ENCODE results near the gene GALNS. TPM values are rescaled to one million over a fixed set of nuclear protein-coding genes. Genes with fewer than 3 reads are reported as not detected.

The GALNS gene
- total RNA-seq, 1 donor from 2014 or later, result 15.8 TPM

DNA sequence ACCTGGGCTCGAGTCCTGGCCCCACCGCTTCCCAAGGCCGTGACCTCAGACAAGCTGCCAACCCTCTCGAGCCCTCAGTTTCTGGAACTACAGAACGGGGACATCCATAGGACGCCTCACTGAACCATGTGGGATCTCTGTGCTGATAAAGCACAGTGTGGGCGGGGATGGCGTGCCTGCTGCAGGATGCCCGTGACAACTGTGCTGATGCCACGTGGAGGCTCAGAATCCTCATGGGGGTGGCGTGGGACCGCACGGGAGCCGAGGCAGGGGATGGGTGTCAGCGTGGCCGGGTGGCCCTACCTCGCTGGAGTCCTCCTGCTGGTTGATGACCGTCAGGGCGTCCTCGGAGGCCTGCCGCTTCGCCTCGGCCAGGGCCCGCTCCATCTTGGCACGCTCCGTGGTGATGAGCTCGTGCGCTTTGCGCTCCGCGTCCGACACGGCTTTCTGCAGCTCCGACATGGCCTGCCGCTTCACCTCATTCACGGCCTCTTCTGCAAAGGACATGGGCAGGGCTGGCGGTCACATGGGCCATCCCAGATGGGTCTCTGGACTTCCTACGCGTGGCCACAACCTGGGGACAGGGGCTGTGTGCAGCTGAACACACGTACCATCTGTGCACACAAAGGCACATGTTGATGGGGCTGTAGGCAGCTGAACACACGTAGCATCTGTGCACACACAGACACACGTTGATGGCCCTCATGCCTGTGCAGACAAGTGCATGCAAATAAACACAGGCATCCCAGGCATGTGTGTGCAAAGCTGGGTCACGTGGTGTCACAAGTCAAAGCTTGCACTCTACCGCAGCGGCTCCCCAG lies 22.4 kb upstream of the GALNS start:
- no peak for DNase-seq (ENCODE audit: missing footprints)
- no peak for ATAC-seq
- intact Hi-C loops (cut with DNase I), result no loop called here

DNA sequence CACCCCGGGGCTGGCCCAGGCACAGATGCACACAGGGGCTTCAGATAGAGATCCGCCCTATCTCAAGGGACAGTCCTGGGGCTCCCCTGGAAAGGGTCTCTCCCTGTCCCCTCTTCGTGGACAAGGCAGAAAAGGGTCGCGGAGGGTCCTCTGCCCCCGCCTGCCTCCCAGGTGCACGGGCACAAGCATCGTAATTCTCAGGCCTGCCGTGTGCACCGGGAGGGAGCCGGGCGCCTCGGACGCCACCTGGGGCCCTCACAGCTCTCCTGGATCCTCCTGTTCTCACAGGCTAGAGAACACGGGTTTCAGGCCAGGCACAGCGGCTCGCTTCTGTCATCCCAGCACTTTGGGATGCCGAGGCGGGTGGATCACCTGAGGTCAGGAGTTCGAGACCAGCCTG lies 21.6 kb upstream of the GALNS start:
- DNase-seq (ENCODE audit: missing footprints) (no peak), ATAC-seq (no peak)
- intact Hi-C loops (cut with DNase I), result no loop called here

DNA sequence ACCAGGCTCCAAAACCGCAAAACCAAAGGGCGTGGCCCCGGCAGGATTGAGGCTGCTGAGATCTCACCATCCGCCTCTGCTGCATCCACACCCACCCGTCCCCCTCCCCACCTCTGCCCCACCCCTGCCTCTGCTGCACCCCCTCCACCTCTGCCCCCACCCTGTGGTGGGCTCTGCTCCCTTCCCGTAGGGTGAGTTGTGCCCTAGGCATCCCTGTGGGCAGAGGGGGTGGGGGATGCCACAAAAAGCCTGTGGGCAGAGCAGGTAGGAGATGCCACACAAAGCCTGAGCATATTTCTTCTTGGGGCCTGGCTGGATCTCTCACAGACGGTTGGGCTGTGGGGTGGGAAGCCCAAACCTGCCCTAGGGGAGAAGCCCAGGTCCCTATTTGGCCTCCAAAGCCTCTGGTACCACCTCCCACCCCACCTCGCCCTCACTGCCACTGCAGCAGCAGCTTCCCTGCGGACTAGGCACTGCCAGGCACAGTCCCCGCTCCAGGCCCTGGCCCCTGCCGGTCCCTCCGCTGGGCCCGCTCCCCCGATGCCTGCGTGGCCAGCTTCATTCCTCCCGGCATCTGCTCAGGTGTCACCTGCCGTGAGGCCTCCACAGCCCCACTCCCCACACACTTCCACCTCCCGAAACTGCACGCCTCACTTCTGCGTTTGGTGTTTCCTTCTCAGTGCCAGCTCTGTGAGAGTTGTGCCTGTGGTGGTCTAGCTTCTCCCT lies 21.0 kb upstream of the GALNS start:
- ATAC-seq, result no peak
- DNase-seq (ENCODE audit: missing footprints), result no peak
- intact Hi-C loops (cut with DNase I), result no loop called here

DNA sequence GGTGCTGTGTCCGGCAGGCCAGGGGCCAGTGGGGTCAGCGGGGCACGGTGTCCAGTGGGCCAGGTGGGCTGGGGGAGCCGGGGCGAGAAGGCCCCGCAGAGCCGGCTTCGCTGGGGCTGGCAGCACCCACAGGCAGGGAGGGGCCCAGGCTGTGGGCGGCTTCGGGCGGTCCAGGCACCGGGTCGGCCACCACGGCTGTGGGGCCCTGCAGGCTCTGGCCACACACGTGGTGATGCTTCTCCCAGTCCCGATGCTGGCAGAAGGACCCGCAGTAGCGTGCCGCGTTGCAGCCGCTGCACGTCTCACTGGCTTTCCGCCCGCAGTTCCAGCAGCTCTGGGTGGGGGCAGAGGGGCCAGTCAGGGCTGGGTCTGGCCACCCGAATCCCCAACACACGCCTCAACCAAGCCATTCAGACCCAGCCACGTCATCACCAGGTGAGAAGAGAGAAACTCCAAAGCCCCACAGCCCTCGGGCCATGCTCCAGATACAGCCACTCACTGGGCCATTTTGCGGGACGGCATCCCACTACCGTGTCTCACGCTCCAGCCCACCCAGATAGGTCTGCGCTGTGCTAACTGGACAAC lies 20.3 kb upstream of the GALNS start:
- intact Hi-C loops (cut with DNase I), result no loop called here
- DNase-seq (ENCODE audit: missing footprints), result no peak
- ATAC-seq, result no peak

DNA sequence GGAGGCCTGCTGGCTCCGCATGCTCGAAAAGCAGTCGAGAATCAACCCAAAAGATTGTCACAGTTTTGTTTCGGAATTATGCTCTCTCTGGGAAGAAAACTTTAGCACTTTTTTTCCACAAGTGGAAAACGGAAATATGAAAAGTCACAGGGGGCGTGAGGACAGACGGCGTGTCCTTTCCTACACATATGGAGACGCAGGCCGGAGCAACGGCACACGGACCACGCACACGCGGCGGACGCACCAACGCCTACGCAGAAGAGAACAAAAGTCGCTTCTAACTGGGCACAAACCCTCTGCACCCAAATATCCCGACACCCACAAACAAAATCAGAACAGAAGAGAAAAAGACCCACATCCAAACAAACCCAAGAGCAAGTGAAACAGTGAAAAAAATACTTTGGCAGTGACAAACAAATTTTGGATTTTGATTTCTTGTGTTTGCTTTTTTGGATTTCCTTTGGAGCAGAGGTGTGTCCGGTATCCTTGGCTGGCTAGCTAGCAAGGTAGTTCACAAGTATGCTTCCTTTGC lies 19.0 kb upstream of the GALNS start:
- ATAC-seq (no peak), DNase-seq (ENCODE audit: missing footprints) (no peak)
- intact Hi-C loops (cut with DNase I), result no loop called here

GRCh38 chr16:88874938-88875599 lies 18.3 kb upstream of the GALNS start:
- no peak for DNase-seq (ENCODE audit: missing footprints)
- intact Hi-C loops (cut with DNase I), result no loop called here
- ATAC-seq, result no peak

- ATAC-seq, result no peak
- intact Hi-C loops (cut with DNase I), result no loop called here
- DNase-seq (ENCODE audit: missing footprints), result no peak
These were observed 16.0 kb upstream of the GALNS start for GRCh38 chr16:88872650-88873331.

- intact Hi-C loops (cut with DNase I), result no loop called here
- ATAC-seq (no peak), DNase-seq (ENCODE audit: missing footprints) (no peak)
These were observed 15.1 kb upstream of the GALNS start for GRCh38 chr16:88871730-88872416.

- intact Hi-C loops (cut with DNase I), result no loop called here
- ATAC-seq (no peak), DNase-seq (ENCODE audit: missing footprints) (no peak)
These were observed 14.6 kb upstream of the GALNS start for GRCh38 chr16:88871349-88871702.

DNA sequence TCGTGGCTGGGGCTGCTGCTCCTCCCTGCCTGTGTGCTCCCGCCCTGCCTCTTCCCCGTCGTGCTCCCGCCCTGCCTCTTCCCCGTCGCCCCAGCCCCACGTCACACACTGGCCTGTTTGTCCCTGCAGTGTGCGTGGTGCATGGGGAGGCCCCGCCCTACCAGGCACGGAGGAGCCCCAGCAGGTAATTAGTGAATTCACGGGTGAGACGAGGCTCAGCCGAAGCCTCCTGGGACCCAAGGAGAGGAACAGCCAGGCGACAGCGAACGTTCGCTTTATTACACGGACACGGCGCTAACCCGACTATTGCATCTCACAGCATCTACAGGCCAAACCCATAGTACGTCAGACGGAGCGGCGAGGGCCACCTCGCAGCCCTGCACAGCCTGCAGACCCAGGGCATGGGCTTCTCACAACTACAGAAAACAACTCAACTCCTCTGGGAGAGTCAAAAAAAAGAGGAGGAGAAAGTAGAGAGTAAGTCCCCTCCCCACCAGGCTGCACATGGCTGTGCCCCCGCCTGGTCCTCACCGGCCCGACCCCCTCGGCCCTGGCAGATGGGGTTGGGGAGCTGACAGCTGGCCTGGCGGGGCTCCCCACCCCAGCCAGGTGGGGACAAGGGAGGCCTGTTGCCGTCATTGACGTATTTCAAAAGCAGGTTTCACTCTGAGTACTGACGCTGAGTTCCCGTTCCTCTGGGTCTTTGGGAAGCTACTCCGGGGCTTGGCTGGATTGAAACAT lies 14.0 kb upstream of the GALNS start:
- no peak for DNase-seq (ENCODE audit: missing footprints)
- no peak for ATAC-seq
- intact Hi-C loops (cut with DNase I), result no loop called here

- intact Hi-C loops (cut with DNase I), result no loop called here
- DNase-seq (ENCODE audit: missing footprints) (peak; percentile 85), ATAC-seq (peak; percentile 73)
These were observed 12.9 kb upstream of the GALNS start for GRCh38 chr16:88869673-88869980.

GRCh38 chr16:88868974-88869672 lies 12.4 kb upstream of the GALNS start:
- no peak for ATAC-seq
- intact Hi-C loops (cut with DNase I), result no loop called here

DNA sequence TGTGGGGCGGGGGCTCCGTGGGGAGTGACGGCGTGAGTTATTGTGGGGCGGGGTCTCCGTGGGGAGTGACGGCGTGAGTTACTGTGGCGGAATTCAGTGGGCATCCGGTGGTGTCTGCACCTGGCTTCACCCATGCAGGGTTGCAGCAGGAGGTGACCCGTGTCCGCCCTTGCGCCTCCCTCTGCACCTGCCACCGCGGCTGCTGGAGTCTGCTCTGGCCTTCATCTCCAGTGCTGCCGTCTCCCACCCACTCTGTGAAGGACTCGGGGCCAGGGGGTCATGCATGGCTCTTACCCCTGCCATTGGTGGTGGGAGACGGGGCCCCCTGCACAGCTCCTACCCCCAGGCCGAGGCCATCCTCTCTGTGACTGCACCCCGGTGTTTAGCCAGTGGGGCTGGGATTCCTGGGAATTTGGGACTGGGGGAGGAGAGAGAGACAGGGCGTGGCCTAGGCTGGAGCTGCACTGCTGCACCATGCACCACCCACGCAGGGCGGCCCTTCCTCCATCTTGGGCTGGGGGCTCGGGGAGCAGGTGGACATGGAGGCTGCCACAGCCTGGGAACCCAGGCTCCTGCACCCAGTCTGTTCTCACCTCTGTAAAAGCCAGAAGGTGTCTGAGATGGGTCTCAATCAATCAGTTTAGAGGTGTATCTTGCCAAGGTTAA lies 11.0 kb upstream of the GALNS start:
- DNase-seq (ENCODE audit: missing footprints), result no peak
- intact Hi-C loops (cut with DNase I), result no loop called here

More at GRCh38 chr16:88868974-88869672, 12.4 kb upstream of the GALNS start:
- DNase-seq (ENCODE audit: missing footprints), result no peak

DNA sequence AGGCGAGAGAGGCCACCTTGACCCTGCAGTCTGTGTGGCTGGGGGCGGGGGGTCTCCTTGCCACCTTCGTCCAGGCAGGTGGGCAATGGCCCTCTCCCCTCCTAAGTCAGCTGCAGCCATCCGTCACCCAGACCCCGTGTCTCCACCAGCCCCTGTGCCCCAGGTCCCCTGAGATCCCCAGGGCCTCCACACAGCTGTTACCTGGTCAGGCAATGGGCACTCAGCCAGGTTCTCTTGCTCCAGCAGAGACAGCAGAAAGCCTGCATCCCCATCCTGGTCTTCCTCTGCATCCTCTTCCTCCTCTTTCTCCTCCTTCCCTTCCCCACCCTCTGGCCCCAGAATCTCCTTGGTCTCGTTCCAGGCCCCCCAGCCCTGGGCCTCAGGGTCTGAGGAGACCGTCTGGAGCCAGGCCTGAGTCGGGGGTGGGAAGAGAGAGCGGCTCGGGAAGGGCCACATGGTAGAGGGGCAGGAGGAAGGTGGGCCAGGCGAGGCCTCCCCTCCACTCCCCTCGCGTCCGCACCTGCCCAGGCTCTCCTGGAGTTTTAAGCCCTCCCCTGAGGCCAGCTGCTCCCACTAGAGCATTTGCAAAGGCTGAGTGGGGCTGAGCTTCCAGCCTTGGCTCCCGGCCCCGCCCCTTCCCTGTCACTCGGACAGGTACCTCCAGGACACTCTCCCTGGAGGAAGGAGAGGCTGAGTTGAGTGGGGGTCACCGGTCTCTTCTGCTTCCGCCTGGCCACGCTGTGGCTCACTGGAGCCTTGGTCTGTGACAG lies 9.6 kb upstream of the GALNS start, which contains the start of gene PABPN1L:
Gene PABPN1L (minus strand): TSS at position 510 of the 770 bp plus-strand sequence. CDS start 54 bp downstream, at position 456.
- DNase-seq (ENCODE audit: missing footprints) (no peak), ATAC-seq (no peak)
- intact Hi-C loops (cut with DNase I), result no loop called here

More for the DNA sequence above, 11.0 kb upstream of the GALNS start:
- ATAC-seq, result no peak

GRCh38 chr16:88865742-88866141 lies 9.0 kb upstream of the GALNS start:
- intact Hi-C loops (cut with DNase I), result no loop called here
- DNase-seq (ENCODE audit: missing footprints) (no peak), ATAC-seq (no peak)

- DNase-seq (ENCODE audit: missing footprints), result no peak
These were observed 8.6 kb upstream of the GALNS start for GRCh38 chr16:88865310-88865709.

More at GRCh38 chr16:88865310-88865709, 8.6 kb upstream of the GALNS start:
- ATAC-seq, result no peak
- intact Hi-C loops (cut with DNase I), result no loop called here
